ENCODE data around the gene GOLGA8R.
"Not testable (repeated sequence)": the region's sequence is repeated elsewhere in the genome, so short reads cannot be mapped to it uniquely, and the experiment has no call there.

DNA sequence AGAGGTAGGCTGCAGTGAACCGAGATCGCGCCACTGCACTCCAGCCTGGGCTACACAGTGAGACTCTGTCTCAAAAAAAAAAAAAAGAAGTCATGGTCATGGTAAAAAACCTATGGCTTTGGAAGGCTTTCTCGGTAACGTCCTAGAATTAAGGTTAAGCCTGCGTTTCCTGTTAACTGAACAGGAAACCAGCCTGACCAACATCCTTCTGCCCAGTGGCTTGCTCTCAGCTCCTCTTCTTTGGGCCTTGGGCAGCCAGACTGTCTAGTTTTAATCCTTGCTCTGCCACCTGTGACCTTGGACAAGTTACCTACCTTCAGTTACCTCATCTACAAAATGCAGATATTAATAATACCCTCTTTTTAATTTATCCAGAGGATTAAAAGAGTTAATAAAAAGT is 6.7 kb upstream of the GOLGA8R start:
- not testable (repeated sequence) for TF ChIP-seq POLR2A (IDR thresholded peaks at IDR 0.05)
- TF ChIP-seq, protein P1, sequence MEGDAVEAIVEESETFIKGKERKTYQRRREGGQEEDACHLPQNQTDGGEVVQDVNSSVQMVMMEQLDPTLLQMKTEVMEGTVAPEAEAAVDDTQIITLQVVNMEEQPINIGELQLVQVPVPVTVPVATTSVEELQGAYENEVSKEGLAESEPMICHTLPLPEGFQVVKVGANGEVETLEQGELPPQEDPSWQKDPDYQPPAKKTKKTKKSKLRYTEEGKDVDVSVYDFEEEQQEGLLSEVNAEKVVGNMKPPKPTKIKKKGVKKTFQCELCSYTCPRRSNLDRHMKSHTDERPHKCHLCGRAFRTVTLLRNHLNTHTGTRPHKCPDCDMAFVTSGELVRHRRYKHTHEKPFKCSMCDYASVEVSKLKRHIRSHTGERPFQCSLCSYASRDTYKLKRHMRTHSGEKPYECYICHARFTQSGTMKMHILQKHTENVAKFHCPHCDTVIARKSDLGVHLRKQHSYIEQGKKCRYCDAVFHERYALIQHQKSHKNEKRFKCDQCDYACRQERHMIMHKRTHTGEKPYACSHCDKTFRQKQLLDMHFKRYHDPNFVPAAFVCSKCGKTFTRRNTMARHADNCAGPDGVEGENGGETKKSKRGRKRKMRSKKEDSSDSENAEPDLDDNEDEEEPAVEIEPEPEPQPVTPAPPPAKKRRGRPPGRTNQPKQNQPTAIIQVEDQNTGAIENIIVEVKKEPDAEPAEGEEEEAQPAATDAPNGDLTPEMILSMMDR (IDR thresholded peaks at IDR 0.05), result not testable (repeated sequence)

Data from right lobe of liver (tissue), 4 donors.